SK-N-SH treated with all-trans-retinoic acid at 6 μM for 48 hours (cell line): ENCODE results near the gene ANKRD2.

Experiments
- ATAC-seq: fragments of 200-7000 bp; cut with Tn5 transposase; 3 replicates; pipeline ENCODE4 v1.9.1; 2020; ENCODE audit warnings: mild to moderate bottlenecking, moderate library complexity
- ARNTL ChIP-seq: fragments of 450-650 bp; formaldehyde crosslinking; IDR thresholded peaks from 2 replicates; pipeline ENCODE4 v1.5.0; 2020; ENCODE audit warnings: low read depth, mild to moderate bottlenecking, moderate library complexity, borderline replicate concordance
- BACH2 ChIP-seq: fragments of 250-450 bp; sonication (Bioruptor Pico); IDR thresholded peaks from 2 replicates; pipeline ENCODE4 v1.9.0; 2021; ENCODE audit warnings: mild to moderate bottlenecking, borderline replicate concordance
- CSDC2 ChIP-seq: fragments of 250-450 bp; sonication (Bioruptor Pico); IDR thresholded peaks from 2 replicates; pipeline ENCODE4 v1.5.0; 2020; ENCODE audit warnings: mild to moderate bottlenecking, moderate library complexity
- CSRNP3 ChIP-seq: fragments of 250-450 bp; sonication (Bioruptor Pico); IDR thresholded peaks from 2 replicates; pipeline ENCODE4 v1.5.1; 2021; ENCODE audit warnings: mild to moderate bottlenecking, moderate library complexity
- ESRRG ChIP-seq: fragments of 250-450 bp; sonication (Bioruptor Pico); IDR thresholded peaks from 2 replicates; pipeline ENCODE4 v1.6.1; 2021; ENCODE audit warnings: mild to moderate bottlenecking
- ISL1 ChIP-seq: fragments of 250-450 bp; sonication (Bioruptor Pico); IDR thresholded peaks from 2 replicates; pipeline ENCODE4 v2.1.2; 2022; ENCODE audit warnings: mild to moderate bottlenecking, moderate library complexity
- OSR1 ChIP-seq: fragments of 250-450 bp; sonication (Bioruptor Pico); IDR thresholded peaks from 2 replicates; pipeline ENCODE4 v1.8.0; 2022; ENCODE audit warnings: moderate library complexity, mild to moderate bottlenecking, inconsistent platforms
- PPARA ChIP-seq: fragments of 250-450 bp; sonication (Bioruptor Pico); IDR thresholded peaks from 2 replicates; pipeline ENCODE4 v1.5.0; 2020; ENCODE audit warnings: mild to moderate bottlenecking, borderline replicate concordance
- RARB ChIP-seq: fragments of 250-450 bp; sonication (Bioruptor Pico); IDR thresholded peaks from 2 replicates; pipeline ENCODE4 v1.8.0; 2021; ENCODE audit warnings: mild to moderate bottlenecking, moderate library complexity
- SNAI2 ChIP-seq: fragments of 250-450 bp; sonication (Bioruptor Pico); IDR thresholded peaks from 2 replicates; pipeline ENCODE4 v1.5.0; 2020; ENCODE audit warnings: mild to moderate bottlenecking, moderate library complexity
- TCF4 ChIP-seq: fragments of 250-450 bp; sonication (Bioruptor Pico); IDR thresholded peaks from 2 replicates; pipeline ENCODE4 v1.8.0; 2021; ENCODE audit warnings: mild to moderate bottlenecking, moderate library complexity, borderline replicate concordance
- TOX ChIP-seq: fragments of 250-450 bp; sonication (Bioruptor Pico); IDR thresholded peaks from 2 replicates; pipeline ENCODE4 v1.8.0; 2021; ENCODE audit warnings: mild to moderate bottlenecking, moderate library complexity, borderline replicate concordance
- ZFP3 ChIP-seq: fragments of 250-450 bp; sonication (Bioruptor Pico); IDR thresholded peaks from 2 replicates; pipeline ENCODE4 v1.5.0; 2020; ENCODE audit warnings: mild to moderate bottlenecking, moderate library complexity
- ZFP30 ChIP-seq: fragments of 450-650 bp; formaldehyde crosslinking; IDR thresholded peaks from 2 replicates; pipeline ENCODE4 v1.5.0; 2022; ENCODE audit warnings: mild to moderate bottlenecking, moderate library complexity
- ZNF565 ChIP-seq: fragments of 450-650 bp; formaldehyde crosslinking; conservative IDR thresholded peaks from 2 replicates; pipeline ENCODE4 v1.5.0; 2020; ENCODE audit warnings: low read depth, mild to moderate bottlenecking, moderate library complexity
- ZNF70 ChIP-seq: fragments of 450-650 bp; formaldehyde crosslinking; IDR thresholded peaks from 2 replicates; pipeline ENCODE4 v1.5.0; 2020; ENCODE audit warnings: mild to moderate bottlenecking, moderate library complexity
- ZNF8 ChIP-seq: fragments of 450-650 bp; formaldehyde crosslinking; IDR thresholded peaks from 2 replicates; pipeline ENCODE4 v1.5.0; 2020; ENCODE audit warnings: mild to moderate bottlenecking, moderate library complexity
- TF ChIP-seq, protein P1 (sequence below): fragments of 250-450 bp; sonication (Bioruptor Pico); IDR thresholded peaks from 2 replicates; pipeline ENCODE4 v1.5.0; 2020; ENCODE audit warnings: mild to moderate bottlenecking, moderate library complexity
- TF ChIP-seq, protein P2 (sequence below): fragments of 250-450 bp; sonication (Bioruptor Pico); IDR thresholded peaks from 2 replicates; pipeline ENCODE4 v1.8.0; 2020; ENCODE audit warnings: mild to moderate bottlenecking, moderate library complexity, borderline replicate concordance

ANKRD2 gene

DNA sequence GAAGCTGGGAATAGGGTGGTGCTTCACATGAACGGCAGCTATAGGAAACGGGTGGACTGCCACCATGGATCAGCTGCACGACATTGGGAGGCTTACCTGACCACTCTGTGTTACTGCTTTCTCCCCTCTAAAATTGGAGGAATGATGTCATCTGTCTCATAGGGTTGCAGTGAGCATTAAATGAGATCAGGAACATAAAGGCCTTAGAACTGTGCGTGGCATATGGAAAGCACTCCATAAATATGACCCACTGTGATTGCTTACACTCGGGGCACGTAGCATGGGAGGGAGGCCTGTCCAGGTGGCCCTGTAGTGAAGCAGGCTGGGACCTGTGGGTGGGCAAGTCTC is 26.7 kb downstream of the ANKRD2 start (continued):
- TF ChIP-seq, protein P1, sequence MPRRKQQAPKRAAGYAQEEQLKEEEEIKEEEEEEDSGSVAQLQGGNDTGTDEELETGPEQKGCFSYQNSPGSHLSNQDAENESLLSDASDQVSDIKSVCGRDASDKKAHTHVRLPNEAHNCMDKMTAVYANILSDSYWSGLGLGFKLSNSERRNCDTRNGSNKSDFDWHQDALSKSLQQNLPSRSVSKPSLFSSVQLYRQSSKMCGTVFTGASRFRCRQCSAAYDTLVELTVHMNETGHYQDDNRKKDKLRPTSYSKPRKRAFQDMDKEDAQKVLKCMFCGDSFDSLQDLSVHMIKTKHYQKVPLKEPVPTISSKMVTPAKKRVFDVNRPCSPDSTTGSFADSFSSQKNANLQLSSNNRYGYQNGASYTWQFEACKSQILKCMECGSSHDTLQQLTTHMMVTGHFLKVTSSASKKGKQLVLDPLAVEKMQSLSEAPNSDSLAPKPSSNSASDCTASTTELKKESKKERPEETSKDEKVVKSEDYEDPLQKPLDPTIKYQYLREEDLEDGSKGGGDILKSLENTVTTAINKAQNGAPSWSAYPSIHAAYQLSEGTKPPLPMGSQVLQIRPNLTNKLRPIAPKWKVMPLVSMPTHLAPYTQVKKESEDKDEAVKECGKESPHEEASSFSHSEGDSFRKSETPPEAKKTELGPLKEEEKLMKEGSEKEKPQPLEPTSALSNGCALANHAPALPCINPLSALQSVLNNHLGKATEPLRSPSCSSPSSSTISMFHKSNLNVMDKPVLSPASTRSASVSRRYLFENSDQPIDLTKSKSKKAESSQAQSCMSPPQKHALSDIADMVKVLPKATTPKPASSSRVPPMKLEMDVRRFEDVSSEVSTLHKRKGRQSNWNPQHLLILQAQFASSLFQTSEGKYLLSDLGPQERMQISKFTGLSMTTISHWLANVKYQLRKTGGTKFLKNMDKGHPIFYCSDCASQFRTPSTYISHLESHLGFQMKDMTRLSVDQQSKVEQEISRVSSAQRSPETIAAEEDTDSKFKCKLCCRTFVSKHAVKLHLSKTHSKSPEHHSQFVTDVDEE = no peak
- TF ChIP-seq CSDC2 (CRISPR knock-in tag) (no peak), TCF4 (CRISPR knock-in tag) (no peak), ZNF8 (CRISPR knock-in tag) (no peak), PPARA (CRISPR knock-in tag) (no peak), ZNF565 (CRISPR knock-in tag) (no peak), RARB (no peak)

GRCh38 chr10:97600616-97601015 is 28.0 kb downstream of the ANKRD2 start:
- TF ChIP-seq, protein P2, sequence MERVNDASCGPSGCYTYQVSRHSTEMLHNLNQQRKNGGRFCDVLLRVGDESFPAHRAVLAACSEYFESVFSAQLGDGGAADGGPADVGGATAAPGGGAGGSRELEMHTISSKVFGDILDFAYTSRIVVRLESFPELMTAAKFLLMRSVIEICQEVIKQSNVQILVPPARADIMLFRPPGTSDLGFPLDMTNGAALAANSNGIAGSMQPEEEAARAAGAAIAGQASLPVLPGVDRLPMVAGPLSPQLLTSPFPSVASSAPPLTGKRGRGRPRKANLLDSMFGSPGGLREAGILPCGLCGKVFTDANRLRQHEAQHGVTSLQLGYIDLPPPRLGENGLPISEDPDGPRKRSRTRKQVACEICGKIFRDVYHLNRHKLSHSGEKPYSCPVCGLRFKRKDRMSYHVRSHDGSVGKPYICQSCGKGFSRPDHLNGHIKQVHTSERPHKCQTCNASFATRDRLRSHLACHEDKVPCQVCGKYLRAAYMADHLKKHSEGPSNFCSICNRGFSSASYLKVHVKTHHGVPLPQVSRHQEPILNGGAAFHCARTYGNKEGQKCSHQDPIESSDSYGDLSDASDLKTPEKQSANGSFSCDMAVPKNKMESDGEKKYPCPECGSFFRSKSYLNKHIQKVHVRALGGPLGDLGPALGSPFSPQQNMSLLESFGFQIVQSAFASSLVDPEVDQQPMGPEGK = no peak
- TF ChIP-seq, protein P1 = no peak
- TF ChIP-seq ZNF70 (CRISPR knock-in tag) (no peak), ISL1 (CRISPR knock-in tag) (no peak), ZNF8 (CRISPR knock-in tag) (no peak), ZFP30 (CRISPR knock-in tag) (no peak), ARNTL (CRISPR knock-in tag) (no peak), ZFP3 (CRISPR knock-in tag) (no peak), ESRRG (CRISPR knock-in tag) (no peak), OSR1 (no peak), TOX (CRISPR knock-in tag) (no peak), BACH2 (CRISPR knock-in tag) (no peak), CSDC2 (CRISPR knock-in tag) (no peak), CSRNP3 (no peak), ZNF565 (CRISPR knock-in tag) (no peak), RARB (no peak), SNAI2 (CRISPR knock-in tag) (no peak)
- TF ChIP-seq, all 23 proteins: peak for 0
- no peak for ATAC-seq

GRCh38 chr10:97601268-97602215 is 29.0 kb downstream of the ANKRD2 start:
- ATAC-seq = no peak
- TF ChIP-seq ZNF70 (CRISPR knock-in tag) (no peak), CSDC2 (CRISPR knock-in tag) (no peak), ZFP30 (CRISPR knock-in tag) (no peak), ARNTL (CRISPR knock-in tag) (no peak)
- TF ChIP-seq, protein P2 = no peak
